ENCODE results near the gene HOXD10.

GRCh38 chr2:176160986-176161824 is 44.6 kb downstream of the HOXD10 start:
- TF ChIP-seq POLR2A (IDR thresholded peaks at IDR 0.05; ENCODE audit: low read depth, low read length) (no peak), POLR2AphosphoS5 (IDR thresholded peaks at IDR 0.05; ENCODE audit: low read depth, low read length) (no peak)

Data from GM12892 (cell line).